CD4-positive, alpha-beta T cell treated with Interleukin-6 for 4 hours (primary cell): ENCODE measurements around the gene ARNT2.

Source experiments
- DNase-seq: peaks from one replicate; pipeline ENCODE4 v3.0.0-alpha.2; 2020; ENCODE audit warnings: mixed read lengths

ARNT2 gene

GRCh38 chr15:80442728-80443403, 38.7 kb downstream of the ARNT2 start:
- DNase-seq, result no peak

- no peak for DNase-seq
Observed at GRCh38 chr15:80444680-80445251, 40.6 kb downstream of the ARNT2 start.

GRCh38 chr15:80445300-80446041, 41.3 kb downstream of the ARNT2 start:
- no peak for DNase-seq

- DNase-seq, result no peak
Observed at GRCh38 chr15:80447077-80447476, 42.9 kb downstream of the ARNT2 start.

DNA sequence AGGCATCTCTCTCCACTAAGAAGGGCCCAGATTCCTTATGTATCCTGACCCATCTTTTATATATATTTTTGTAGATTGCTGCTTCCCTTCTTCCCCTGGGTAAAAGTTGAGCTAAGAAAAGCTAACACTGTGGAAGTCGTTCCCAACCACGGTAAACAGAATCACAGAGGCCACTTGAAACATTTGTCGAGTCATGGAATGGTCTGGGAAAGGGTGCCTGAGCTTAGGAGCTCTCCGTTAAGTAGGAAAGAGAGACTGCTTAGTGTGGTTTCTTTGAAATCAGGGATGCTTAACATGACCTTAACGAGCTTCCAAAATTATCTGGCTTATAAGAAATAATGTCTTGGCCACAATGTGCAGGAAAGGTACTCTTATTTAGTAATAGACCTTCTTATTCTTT, 45.6 kb downstream of the ARNT2 start:
- DNase-seq, result no peak

DNA sequence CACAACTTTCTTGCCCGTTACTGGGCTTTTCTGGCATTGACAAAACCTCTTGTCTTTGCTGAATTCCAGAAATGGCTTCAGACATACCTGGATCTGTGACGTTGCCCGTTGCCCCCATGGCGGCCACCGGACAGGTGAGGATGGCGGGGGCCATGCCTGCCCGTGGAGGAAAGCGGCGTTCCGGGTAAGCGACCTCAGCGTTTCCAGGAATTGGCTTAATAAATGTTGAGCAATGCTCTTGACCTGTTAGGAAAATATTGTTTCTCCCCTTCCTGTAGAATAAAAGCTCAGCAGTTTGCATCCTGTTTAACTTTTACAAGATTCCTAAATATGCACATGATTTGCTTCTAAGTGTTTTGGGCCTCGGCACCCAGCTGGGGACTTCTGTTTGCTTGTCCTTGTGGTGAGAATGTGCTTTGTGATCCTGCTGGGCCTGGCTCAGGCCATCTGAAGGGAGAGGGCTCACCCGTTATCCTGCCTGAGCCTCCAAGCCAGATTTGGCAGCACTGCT, 46.7 kb downstream of the ARNT2 start:
- no peak for DNase-seq

GRCh38 chr15:80452166-80452565, 48.0 kb downstream of the ARNT2 start:
- no peak for DNase-seq

GRCh38 chr15:80455051-80455648, 51.0 kb downstream of the ARNT2 start:
- no peak for DNase-seq

DNA sequence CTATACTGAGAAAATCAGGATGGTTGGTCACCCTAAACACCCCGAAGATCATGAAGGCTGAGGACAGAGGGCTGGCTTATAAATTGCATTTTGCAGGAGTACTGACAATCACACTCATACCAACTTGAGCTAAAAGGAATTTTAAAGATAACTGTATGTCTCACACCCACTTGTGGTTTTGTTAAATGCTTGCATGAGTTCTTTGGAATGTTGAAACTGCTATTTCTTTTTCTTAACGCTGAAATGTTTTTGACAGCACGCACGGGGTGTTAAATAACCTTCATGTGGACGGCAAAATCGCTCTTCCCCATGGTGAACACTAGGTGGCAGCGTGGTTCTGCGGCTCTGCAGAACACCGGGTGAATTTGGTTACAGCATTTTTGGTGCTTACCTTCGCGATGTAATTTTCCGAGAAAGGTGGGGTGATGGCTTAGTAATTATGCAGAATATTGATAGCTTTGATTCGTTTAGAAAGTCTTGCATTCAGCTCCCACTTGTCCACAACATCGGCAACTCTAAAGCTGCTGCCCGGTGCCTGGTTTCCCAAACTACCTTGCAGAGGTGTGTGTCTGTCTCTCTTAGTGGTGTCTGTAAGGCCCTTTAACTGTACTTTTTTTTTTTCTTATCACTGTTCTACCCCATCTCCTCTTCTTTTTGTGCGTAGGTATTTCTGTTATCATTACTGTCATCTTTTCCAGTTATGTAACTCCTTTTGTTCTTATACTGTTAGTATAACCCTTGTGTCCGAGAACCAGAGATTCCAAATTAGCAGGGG, 51.7 kb downstream of the ARNT2 start:
- peak; percentile 56 for DNase-seq

GRCh38 chr15:80456517-80457492, 52.6 kb downstream of the ARNT2 start:
- DNase-seq, result no peak

DNA sequence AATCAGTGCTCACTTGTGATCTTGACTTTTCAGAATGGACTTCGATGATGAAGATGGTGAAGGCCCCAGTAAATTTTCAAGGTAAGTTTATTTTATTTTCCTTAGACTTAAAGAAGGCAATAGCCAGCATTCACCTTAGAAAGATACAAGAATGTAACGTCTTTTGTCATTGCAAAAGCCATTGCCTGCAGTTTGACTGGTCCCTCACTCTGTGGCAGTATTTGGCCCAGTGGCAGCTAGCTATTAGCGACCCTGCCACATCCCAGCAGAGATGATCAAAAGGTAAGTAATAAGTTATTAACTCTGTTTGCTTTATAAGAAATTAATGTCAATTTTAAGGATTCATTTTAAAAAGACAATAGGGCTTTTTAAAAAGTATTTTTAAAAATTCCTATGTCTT, 53.7 kb downstream of the ARNT2 start:
- no peak for DNase-seq

GRCh38 chr15:80458580-80458979, 54.4 kb downstream of the ARNT2 start:
- no peak for DNase-seq

- no peak for DNase-seq
Observed at GRCh38 chr15:80459380-80459779, 55.2 kb downstream of the ARNT2 start.

DNA sequence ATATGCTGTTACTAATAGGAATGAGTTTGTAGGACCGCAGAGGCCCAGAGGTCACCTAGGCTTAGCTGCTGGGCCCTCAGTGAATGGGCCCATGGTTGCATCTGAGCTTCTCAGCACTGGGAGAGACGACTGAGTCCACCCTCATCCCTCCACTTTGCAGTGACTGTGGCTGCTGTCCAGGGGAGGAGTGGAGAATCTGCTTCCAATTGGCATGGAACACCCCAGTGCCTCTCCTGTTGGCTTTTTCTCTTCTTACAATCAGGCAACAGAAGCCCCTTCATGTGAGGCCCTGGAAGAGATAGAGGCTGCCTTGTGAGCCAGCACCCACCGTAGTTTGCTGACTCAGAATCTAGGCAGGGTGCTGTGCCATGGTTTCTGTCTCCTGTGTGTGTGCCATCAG, 55.6 kb downstream of the ARNT2 start:
- DNase-seq, result no peak

DNA sequence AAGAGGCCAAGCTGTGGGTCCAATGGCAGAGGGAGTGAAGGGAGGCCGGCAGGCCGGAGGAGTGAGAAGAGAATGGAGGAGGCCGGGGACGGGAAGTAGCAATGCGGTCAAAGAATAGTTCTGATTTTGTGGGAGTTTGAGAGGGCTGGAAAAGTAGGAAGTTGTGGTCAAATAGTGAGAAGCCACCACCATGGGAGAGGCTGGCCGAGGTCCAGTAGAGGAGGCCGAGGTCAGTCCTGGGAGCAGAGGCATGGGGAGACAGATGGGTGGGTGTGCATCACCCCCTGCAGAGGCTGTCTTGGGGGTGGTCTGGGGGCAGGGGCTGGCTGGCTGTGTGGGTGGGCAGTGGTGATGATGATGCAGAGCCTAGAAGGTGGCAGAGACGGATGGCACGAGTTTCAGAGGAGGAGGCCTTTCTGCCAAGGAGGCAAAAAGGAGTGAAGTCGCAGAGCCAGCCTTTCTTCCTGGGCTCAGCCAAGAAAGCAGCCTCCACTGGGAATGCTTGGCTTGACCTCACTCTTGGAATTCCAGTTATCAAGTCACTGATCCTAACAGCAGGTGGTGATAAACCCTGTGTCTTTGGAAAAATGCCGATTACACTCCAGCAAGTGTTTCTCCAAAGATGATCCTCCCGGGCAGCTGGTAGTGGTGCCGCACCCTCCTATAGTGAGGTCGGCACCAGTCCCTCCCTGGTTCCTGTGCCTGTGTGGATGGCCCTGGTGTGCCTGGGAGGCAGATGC, 57.3 kb downstream of the ARNT2 start:
- DNase-seq, result no peak

DNA sequence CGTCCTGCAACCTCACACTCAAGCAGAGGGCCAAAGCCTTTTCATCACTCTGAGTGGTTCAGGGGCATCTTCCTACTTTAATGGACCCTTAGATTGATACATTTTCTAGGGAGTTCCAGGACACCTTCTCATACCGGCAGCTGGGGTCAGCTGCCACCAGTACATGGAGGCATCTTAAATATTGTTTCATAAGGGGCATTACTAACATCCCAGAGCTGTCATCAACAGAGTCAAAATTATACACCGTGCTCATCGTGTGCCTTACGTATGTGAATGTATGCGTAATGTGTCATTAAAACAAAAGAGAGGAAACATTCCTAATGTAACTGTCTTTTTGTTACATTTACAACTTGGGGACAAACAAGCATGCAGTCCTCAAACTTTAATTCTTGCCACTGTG, 57.9 kb downstream of the ARNT2 start:
- no peak for DNase-seq

DNA sequence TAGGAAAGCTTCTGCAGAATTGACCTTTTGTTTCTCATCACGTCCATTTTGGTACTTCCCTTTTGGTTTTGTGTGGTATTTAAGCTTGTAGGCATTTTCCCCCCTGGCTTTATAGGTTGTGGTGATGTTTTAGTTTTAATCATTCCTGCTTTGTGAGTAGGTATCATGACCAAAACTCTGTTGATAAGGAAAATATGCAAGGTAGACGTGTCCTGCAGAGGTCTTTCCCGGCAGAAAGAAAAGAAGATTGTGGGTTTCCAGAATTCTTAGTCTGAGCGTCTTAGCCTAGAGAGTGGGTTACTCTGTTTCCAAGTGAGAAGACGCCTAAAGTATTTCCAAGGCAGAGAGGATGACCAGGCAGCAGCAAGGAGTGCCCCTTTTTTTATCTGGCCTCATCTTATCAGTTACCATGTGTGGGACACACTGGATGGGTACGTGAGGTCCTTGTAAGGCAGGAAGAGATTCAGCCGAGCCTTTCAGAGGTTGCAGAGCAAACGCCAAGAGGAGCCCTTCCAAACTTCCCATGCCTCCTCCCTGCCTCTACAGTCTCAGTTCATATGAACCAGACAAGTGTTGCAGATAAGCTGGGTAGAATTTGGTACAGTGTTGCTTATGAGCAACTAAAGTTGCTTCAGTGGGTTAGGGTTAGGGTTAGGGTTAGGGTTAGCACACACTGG, 58.8 kb downstream of the ARNT2 start:
- no peak for DNase-seq

GRCh38 chr15:80464951-80465625, 60.9 kb downstream of the ARNT2 start:
- no peak for DNase-seq

GRCh38 chr15:80465626-80466005, 61.4 kb downstream of the ARNT2 start:
- DNase-seq, result no peak

DNA sequence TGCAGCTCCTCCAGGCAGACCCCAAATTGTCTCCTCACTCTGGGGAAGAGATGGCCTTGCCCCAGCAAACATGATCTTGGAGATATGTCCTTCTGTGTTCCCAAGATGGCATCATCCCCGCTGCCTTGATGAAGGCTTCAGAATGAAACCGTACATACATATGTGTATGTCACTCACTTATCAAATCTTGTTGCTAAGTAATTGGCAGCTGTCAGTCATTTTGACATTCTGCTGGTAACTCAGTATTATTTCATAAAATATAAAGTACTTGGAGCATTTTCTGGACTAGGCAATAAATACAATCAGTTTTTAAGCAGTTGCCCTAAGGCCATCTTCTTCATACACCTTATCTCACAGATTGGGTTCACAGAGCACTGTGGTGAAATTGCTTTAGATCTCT, 62.4 kb downstream of the ARNT2 start:
- DNase-seq, result no peak
